Measurements from ENCODE around the gene CHST7. TPM values are rescaled to one million over a fixed set of nuclear protein-coding genes. Genes with fewer than 3 reads are reported as not detected.
A peak's percentile ranks its signal among the peaks of the same experiment; 100 is the strongest.
"Not testable (repeated sequence)": the region's sequence is repeated elsewhere in the genome, so short reads cannot be mapped to it uniquely, and the experiment has no call there.

The CHST7 gene
- total RNA-seq, 1 experiment from 2014 or later: 17.1 TPM

GRCh38 chrX:46543441-46543840 lies 30.1 kb upstream of the CHST7 start:
- DNase-seq: no peak
- Histone ChIP-seq H2BK15ac (ENCODE audit: low read depth, low read length) (no peak overlapping the region), H3K18ac (ENCODE audit: insufficient read length, low read depth, low read length) (no peak overlapping the region), H2AK5ac (ENCODE audit: insufficient read length, low read length) (no peak overlapping the region), H2BK12ac (ENCODE audit: insufficient read length, low read depth, low read length) (no peak overlapping the region), H3K79me1 (ENCODE audit: insufficient read depth, low read depth, low read length, poor library complexity, severe bottlenecking) (no peaks in the 10 kb centered on the region), H3K79me2 (ENCODE audit: insufficient read depth, low read length) (peaks cover 12% of the 10 kb centered on the region), H3K23me2 (ENCODE audit: insufficient read length, low read depth, low read length, poor library complexity, severe bottlenecking) (no peaks in the 10 kb centered on the region), H3K9ac (ENCODE audit: extremely low read depth, insufficient read length, low read length) (no peak overlapping the region), H2BK20ac (ENCODE audit: low read depth, low read length, poor library complexity, severe bottlenecking) (no peak overlapping the region), H4K5ac (ENCODE audit: insufficient read length, low read depth, low read length) (no peak overlapping the region), H3K14ac (ENCODE audit: insufficient read depth, low read length) (no peak overlapping the region), H3T11ph (ENCODE audit: low read length) (no peak overlapping the region), H3K27ac (ENCODE audit: insufficient read length, low read depth, low read length) (no peak overlapping the region), H4K91ac (ENCODE audit: insufficient read length, low read depth, low read length) (no peak overlapping the region), H2BK120ac (ENCODE audit: low read depth, low read length, poor library complexity, severe bottlenecking) (no peak overlapping the region), H4K8ac (replicated peaks; ENCODE audit: insufficient read length, low read depth, low read length) (no peak overlapping the region), H2BK5ac (ENCODE audit: insufficient read length, low read length) (no peak overlapping the region), H3K9me3 (ENCODE audit: control insufficient read depth, low read depth, low read length) (peaks cover 13% of the 10 kb centered on the region), H3K4ac (ENCODE audit: low read depth, low read length) (no peak overlapping the region), H3K4me1 (ENCODE audit: insufficient read depth, low read length) (no peaks in the 10 kb centered on the region), H3K23ac (ENCODE audit: insufficient read length, low read depth, low read length) (no peak overlapping the region), H2AFZ (ENCODE audit: low read length) (no peak overlapping the region), H3K56ac (ENCODE audit: insufficient read length, low read depth, low read length) (no peak overlapping the region), H3K4me2 (ENCODE audit: insufficient read depth, insufficient read length, low read length) (no peak overlapping the region), H3K27me3 (ENCODE audit: insufficient read depth, low read length) (no peaks in the 10 kb centered on the region), H4K20me1 (ENCODE audit: control insufficient read depth, insufficient read depth, insufficient read length) (no peaks in the 10 kb centered on the region)
- no peaks in the 10 kb centered on the region for H3K27me3 Mint-ChIP-seq (ENCODE audit: low read depth)
- H3K4me1 Mint-ChIP-seq: peaks cover 9 to 21% of the 10 kb centered on the region in 2 experiments
- no peak overlapping the region for H3K4me3 Mint-ChIP-seq
- TF ChIP-seq CTCF (conservative IDR thresholded peaks at IDR 0.05): no peak
- no CpG with 5 or more reads among the region's 2 CpGs for WGBS (ENCODE audit: extremely low coverage, insufficient read length, low lambda C conversion rate)
- H3K27ac Mint-ChIP-seq: no peak overlapping the region
- H3K9me3 Mint-ChIP-seq: peaks cover 52 to 68% of the 10 kb centered on the region in 2 experiments
- H3K36me3 Mint-ChIP-seq (ENCODE audit: insufficient read depth in 1 of 3, low read depth in 3 of 3): peaks cover 20 to 47% (median 40%) of the 10 kb centered on the region in 3 experiments

DNA sequence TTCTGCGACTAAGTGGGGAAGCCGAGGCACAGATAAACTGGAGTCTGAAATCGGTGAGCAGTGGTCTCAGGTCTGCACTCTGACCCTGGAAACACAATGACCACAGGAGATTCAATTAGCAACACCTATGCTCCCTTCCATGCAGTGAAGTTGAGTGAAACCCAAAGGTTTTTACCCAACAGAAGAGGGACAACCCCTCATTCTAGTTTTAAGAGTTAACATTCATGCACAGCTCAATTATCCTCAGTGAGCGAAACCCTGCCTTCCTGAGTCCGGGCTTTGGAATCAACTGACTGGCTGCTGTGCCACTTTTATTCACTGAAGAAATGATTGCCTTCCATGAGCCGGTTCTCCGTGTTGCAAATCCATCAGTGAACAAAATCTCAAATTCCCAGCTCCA lies 29.0 kb upstream of the CHST7 start:
- not testable (repeated sequence) for H4K5ac ChIP-seq (ENCODE audit: insufficient read length, low read depth, low read length); H3K27me3 ChIP-seq (ENCODE audit: insufficient read depth, low read length); H3K4me1 ChIP-seq (ENCODE audit: insufficient read depth, low read length); H3K27me3 Mint-ChIP-seq (ENCODE audit: low read depth); H2BK12ac ChIP-seq (ENCODE audit: insufficient read length, low read depth, low read length); H2BK20ac ChIP-seq (ENCODE audit: low read depth, low read length, poor library complexity, severe bottlenecking); H3K27ac ChIP-seq (ENCODE audit: insufficient read length, low read depth, low read length); H2BK5ac ChIP-seq (ENCODE audit: insufficient read length, low read length); H3K4ac ChIP-seq (ENCODE audit: low read depth, low read length); H4K91ac ChIP-seq (ENCODE audit: insufficient read length, low read depth, low read length); H4K8ac ChIP-seq (replicated peaks; ENCODE audit: insufficient read length, low read depth, low read length); H2AK5ac ChIP-seq (ENCODE audit: insufficient read length, low read length); H3K79me1 ChIP-seq (ENCODE audit: insufficient read depth, low read depth, low read length, poor library complexity, severe bottlenecking); H3K56ac ChIP-seq (ENCODE audit: insufficient read length, low read depth, low read length); H3T11ph ChIP-seq (ENCODE audit: low read length); H3K14ac ChIP-seq (ENCODE audit: insufficient read depth, low read length); H2AFZ ChIP-seq (ENCODE audit: low read length); DNase-seq; H2BK15ac ChIP-seq (ENCODE audit: low read depth, low read length); H3K23ac ChIP-seq (ENCODE audit: insufficient read length, low read depth, low read length); H3K23me2 ChIP-seq (ENCODE audit: insufficient read length, low read depth, low read length, poor library complexity, severe bottlenecking); H3K18ac ChIP-seq (ENCODE audit: insufficient read length, low read depth, low read length); H2BK120ac ChIP-seq (ENCODE audit: low read depth, low read length, poor library complexity, severe bottlenecking); H4K20me1 ChIP-seq (ENCODE audit: control insufficient read depth, insufficient read depth, insufficient read length)
- peaks cover 9 to 22% of the 10 kb centered on the region in 2 experiments for H3K4me1 Mint-ChIP-seq
- peak overlapping the region in 2 of 3 experiments; percentile 93 to 97; a peak in 2 of 7 replicates for H3K27ac Mint-ChIP-seq
- H3K9me3 ChIP-seq (ENCODE audit: control insufficient read depth, low read depth, low read length): peaks cover 13% of the 10 kb centered on the region
- H3K9me3 Mint-ChIP-seq: peaks cover 54 to 70% of the 10 kb centered on the region in 2 experiments
- peaks cover 29 to 53% (median 46%) of the 10 kb centered on the region in 3 experiments for H3K36me3 Mint-ChIP-seq (ENCODE audit: insufficient read depth in 1 of 3, low read depth in 3 of 3)
- peaks cover 12% of the 10 kb centered on the region for H3K79me2 ChIP-seq (ENCODE audit: insufficient read depth, low read length)
- WGBS (ENCODE audit: extremely low coverage, insufficient read length, low lambda C conversion rate): no CpG with 5 or more reads among the region's 7 CpGs
- H3K4me3 Mint-ChIP-seq: peak overlapping the region; percentile 93 to 94
- H3K9ac ChIP-seq (ENCODE audit: extremely low read depth, insufficient read length, low read length): peak overlapping the region; percentile 3
- H3K4me2 ChIP-seq (ENCODE audit: insufficient read depth, insufficient read length, low read length): peak overlapping the region; percentile 95

Data from H9 (cell line).